ENCODE data around the gene CDK5RAP2. TPM values are rescaled to one million over a fixed set of nuclear protein-coding genes. Genes with fewer than 3 reads are reported as not detected.

The CDK5RAP2 gene
- total and polyA plus RNA-seq, 8 donors, result 24.7 to 438 (median 31.3) TPM

DNA sequence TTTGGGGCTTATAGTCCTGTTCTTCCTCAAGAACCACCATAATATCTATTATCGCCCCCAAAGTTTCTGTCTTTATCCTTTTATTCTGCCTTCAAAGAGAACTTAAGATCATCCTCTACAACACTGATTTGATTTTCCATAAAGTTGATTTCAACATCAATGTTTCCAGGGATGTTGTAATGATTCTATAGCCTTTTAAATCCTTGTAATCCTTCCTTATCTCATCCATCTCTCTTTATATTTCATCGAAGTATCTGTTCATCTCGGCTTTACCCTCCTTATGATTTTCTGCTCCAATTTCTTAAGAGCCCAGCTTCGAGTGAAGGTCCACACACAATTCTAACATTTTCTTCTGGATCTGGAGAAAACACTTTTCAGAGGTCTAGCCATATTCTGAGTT, 218.4 kb downstream of the CDK5RAP2 start:
- H3K36me3 ChIP-seq, result no peaks in the 10 kb centered on the region
- no peak overlapping the region for H3K27ac ChIP-seq
- H3K9me3 ChIP-seq, result no peaks in the 10 kb centered on the region
- H3K4me1 ChIP-seq, result no peaks in the 10 kb centered on the region
- H3K27me3 ChIP-seq, result no peaks in the 10 kb centered on the region
- WGBS, 5 donors, result 84 to 94% (median 92%) methylated on average over 4 of the region's 4 CpGs
- intact Hi-C loops (cut with DNase I; ENCODE audit: low total_unique reads), result no loop called here
- DNase-seq, result no peak
- TF ChIP-seq EP300 (IDR thresholded peaks at IDR 0.05) (no peak), POLR2A (IDR thresholded peaks at IDR 0.05) (no peak)
- TF ChIP-seq, protein P1, sequence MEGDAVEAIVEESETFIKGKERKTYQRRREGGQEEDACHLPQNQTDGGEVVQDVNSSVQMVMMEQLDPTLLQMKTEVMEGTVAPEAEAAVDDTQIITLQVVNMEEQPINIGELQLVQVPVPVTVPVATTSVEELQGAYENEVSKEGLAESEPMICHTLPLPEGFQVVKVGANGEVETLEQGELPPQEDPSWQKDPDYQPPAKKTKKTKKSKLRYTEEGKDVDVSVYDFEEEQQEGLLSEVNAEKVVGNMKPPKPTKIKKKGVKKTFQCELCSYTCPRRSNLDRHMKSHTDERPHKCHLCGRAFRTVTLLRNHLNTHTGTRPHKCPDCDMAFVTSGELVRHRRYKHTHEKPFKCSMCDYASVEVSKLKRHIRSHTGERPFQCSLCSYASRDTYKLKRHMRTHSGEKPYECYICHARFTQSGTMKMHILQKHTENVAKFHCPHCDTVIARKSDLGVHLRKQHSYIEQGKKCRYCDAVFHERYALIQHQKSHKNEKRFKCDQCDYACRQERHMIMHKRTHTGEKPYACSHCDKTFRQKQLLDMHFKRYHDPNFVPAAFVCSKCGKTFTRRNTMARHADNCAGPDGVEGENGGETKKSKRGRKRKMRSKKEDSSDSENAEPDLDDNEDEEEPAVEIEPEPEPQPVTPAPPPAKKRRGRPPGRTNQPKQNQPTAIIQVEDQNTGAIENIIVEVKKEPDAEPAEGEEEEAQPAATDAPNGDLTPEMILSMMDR (IDR thresholded peaks at IDR 0.05), result no peak
- H3K4me3 ChIP-seq, result no peak overlapping the region

DNA sequence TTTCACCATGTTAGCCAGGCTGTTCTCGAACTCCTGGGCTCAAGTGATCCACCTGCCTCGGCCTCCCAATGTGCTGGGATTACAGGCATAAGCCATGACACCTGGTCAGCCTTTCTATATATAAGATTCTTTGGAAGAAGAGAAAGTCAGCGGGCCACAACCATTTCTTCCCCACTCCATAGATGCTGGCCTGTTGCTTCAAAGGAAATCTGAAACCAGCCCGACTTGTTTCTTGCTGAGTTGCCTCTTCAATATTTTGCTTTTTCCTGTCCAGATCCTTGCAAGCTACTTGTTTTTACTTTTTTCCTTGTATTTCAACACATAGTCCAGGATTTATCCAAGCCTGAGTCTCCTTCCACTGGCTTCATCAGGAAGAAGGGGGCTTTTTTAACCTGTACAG, 219.5 kb downstream of the CDK5RAP2 start:
- Histone ChIP-seq H3K4me1 (no peaks in the 10 kb centered on the region), H3K36me3 (no peaks in the 10 kb centered on the region), H3K4me3 (no peak overlapping the region), H3K9me3 (peaks cover 0 to 5% (median 0%) of the 10 kb centered on the region in 4 donors), H3K27me3 (no peaks in the 10 kb centered on the region), H3K27ac (no peak overlapping the region)
- 79 to 87% (median 85%) methylated on average over 4 of the region's 4 CpGs for WGBS, 5 donors
- DNase-seq, result no peak
- TF ChIP-seq, protein P1 (IDR thresholded peaks at IDR 0.05), result no peak
- TF ChIP-seq EP300 (IDR thresholded peaks at IDR 0.05) (no peak), POLR2AphosphoS5 (IDR thresholded peaks at IDR 0.05) (no peak), POLR2A (IDR thresholded peaks at IDR 0.05) (no peak)
- intact Hi-C loops (cut with DNase I; ENCODE audit: low total_unique reads), result no loop called here

DNA sequence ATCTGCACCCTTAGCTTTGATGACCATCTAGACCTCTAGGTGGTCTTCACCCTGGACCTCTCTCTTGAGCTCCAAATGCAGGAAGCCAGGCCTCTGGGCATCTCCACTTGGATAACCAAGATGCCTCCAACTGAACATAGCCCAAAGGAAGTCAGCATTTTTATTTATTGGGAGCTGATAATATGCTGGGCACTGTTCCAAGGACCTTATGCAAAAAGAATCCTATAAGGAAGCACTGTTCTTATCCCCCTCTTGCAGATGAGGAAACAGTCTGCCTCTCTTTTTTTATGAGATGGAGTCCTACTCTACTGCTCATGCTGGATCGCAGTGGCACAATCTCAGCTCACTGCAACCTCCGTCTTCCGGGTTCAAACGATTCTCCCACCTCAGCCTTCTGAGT, 219.9 kb downstream of the CDK5RAP2 start:
- Histone ChIP-seq H3K36me3 (no peaks in the 10 kb centered on the region), H3K4me1 (no peaks in the 10 kb centered on the region), H3K27ac (no peak overlapping the region), H3K4me3 (no peak overlapping the region), H3K27me3 (no peaks in the 10 kb centered on the region), H3K9me3 (peaks cover 0 to 5% (median 0%) of the 10 kb centered on the region in 4 donors)
- TF ChIP-seq, protein P1 (IDR thresholded peaks at IDR 0.05), result no peak
- no peak for TF ChIP-seq POLR2A (IDR thresholded peaks at IDR 0.05)
- TF ChIP-seq POLR2AphosphoS5 (IDR thresholded peaks at IDR 0.05), result no peak
- no peak for TF ChIP-seq EP300 (IDR thresholded peaks at IDR 0.05)
- intact Hi-C loops (cut with DNase I; ENCODE audit: low total_unique reads), result no loop called here
- DNase-seq, result no peak
- WGBS, 5 donors, result 83 to 91% (median 91%) methylated on average over 4 of the region's 4 CpGs

DNA sequence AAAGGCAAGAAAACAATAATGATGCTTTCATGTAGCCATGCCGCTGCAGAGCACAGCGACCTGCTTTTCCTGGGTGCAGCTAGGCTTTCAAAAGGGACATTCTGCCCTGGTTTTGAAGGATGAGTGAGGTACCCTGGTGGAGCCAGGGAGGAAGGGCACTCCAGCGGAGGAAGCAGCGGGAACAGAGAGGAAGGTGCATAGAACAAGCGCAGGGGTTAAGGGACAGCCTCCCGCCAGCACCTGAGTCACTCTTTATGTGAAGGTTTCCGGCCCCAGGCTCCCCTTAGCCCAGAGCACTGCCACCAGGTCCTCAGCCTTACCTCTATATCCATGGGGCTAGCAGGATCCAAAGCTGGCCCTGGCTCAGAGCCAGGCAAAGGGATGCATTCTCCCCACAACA, 221.1 kb downstream of the CDK5RAP2 start:
- intact Hi-C loops (cut with DNase I; ENCODE audit: low total_unique reads), result no loop called here
- H3K27ac ChIP-seq, result no peak overlapping the region
- 84 to 95% (median 91%) methylated on average over 7 of the region's 7 CpGs for WGBS, 5 donors
- H3K27me3 ChIP-seq, result no peaks in the 10 kb centered on the region
- no peak overlapping the region for H3K4me3 ChIP-seq
- no peak for TF ChIP-seq POLR2AphosphoS5 (IDR thresholded peaks at IDR 0.05)
- no peak for DNase-seq
- no peaks in the 10 kb centered on the region for H3K4me1 ChIP-seq
- H3K9me3 ChIP-seq, result peaks cover 0 to 5% (median 0%) of the 10 kb centered on the region in 4 donors
- H3K36me3 ChIP-seq, result no peaks in the 10 kb centered on the region

DNA sequence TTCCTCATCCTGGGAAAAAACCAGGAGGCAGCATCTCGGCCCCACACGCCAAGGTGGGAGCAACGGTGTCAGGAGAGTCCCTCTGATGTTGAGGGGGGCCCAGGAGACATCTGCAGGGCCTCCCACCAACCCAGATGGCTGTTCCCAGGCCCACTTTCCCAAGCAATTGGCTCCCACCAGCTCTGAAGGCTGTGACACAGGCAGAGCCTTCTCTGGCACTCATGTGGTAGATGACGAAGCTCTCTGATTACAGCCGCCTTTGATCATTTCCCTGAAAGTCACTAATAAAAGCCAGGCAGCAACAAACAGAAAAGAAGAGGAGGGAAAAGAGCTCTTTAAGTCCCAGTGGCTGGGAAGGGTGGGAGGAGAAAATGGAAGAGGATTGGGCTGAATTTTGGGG, 226.5 kb downstream of the CDK5RAP2 start:
- peaks cover 0 to 5% (median 0%) of the 10 kb centered on the region in 4 donors for H3K9me3 ChIP-seq
- no peaks in the 10 kb centered on the region for H3K4me1 ChIP-seq
- DNase-seq, result peak in 1 of 2 donors; percentile 22
- no peak for TF ChIP-seq POLR2A (IDR thresholded peaks at IDR 0.05)
- TF ChIP-seq EP300 (IDR thresholded peaks at IDR 0.05), result no peak
- no peak for TF ChIP-seq POLR2AphosphoS5 (IDR thresholded peaks at IDR 0.05)
- TF ChIP-seq, protein P1 (IDR thresholded peaks at IDR 0.05), result no peak
- 50 to 76% (median 64%) methylated on average over 5 of the region's 5 CpGs for WGBS, 5 donors
- intact Hi-C loops (cut with DNase I; ENCODE audit: low total_unique reads), result no loop called here
- H3K27me3 ChIP-seq, result peaks cover 0 to 6% (median 0%) of the 10 kb centered on the region in 3 donors
- H3K27ac ChIP-seq, result no peak overlapping the region
- no peak overlapping the region for H3K4me3 ChIP-seq
- H3K36me3 ChIP-seq, result no peaks in the 10 kb centered on the region
